Nephron (organoid): ENCODE results near the gene SNIP1.
"Not testable (repeated sequence)": the region's sequence is repeated elsewhere in the genome, so short reads cannot be mapped to it uniquely, and the experiment has no call there.

Experiments used
- H3K27ac Mint-ChIP-seq, 3 experiments: 2 replicates each; pipeline ENCODE4 v1.8.0; 2020; ENCODE audit warnings: mixed read lengths in 3 of 3, mild to moderate bottlenecking in 2 of 3, moderate library complexity in 1 of 3
- H3K27me3 Mint-ChIP-seq: 2 replicates; pipeline ENCODE4 v1.8.0; 2021; ENCODE audit warnings: low read depth, mild to moderate bottlenecking, moderate library complexity, mixed read lengths
- H3K36me3 Mint-ChIP-seq: 2 replicates; pipeline ENCODE4 v1.8.0; 2020; ENCODE audit warnings: low read depth, mixed read lengths
- H3K4me1 Mint-ChIP-seq: 2 replicates; pipeline ENCODE4 v1.8.0; 2020; ENCODE audit warnings: mixed read lengths
- H3K4me3 Mint-ChIP-seq, 3 experiments: 2 replicates each; pipeline ENCODE4 v1.8.0; 2020; ENCODE audit warnings: mild to moderate bottlenecking in 3 of 3, mixed read lengths in 3 of 3, moderate library complexity in 2 of 3
- H3K9me3 Mint-ChIP-seq: 2 replicates; pipeline ENCODE4 v1.8.0; 2020; ENCODE audit warnings: mixed read lengths
- TF ChIP-seq, protein P1 (sequence below), 3 experiments: fragments of 200-600 bp; sonication (generic); IDR thresholded peaks; one replicate each; pipeline ENCODE4 v1.5.0; 2021; ENCODE audit warnings: antibody characterized with exemption in 3 of 3; ENCODE audit not compliant: unreplicated experiment in 3 of 3

Gene SNIP1

DNA sequence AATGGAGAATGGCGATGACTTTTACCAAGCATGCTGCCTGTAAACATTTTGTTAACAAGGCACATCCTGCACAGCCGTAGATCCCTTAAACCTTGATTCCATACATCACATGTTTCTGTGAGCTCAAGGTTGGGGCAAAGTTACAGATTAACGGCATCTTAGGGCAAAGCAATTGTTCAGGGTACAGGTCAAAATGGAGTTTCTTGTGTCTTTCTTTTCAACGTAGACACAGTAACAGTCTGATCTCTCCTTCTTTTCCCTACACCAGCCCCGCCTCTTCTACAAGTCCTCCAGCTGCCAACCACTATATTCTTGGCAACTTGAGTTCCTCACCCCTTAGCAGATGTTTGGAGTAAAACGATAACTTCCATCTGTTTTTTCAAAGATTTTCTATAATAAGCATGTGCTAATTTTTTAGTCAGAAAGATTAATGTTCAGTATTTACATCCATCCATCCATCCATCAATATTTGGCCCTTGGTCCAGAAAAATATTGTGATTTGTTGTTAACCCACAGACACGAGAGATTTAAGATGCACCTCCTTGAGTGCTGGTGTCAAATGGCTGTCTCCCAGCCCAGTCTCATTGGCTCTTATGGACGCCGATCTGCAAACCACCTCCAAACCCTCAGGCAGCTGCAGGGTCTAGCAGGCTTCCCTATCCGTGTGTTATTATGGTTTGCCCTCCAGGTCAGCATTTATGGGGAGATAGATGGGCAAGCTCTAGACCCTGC lies 6.5 kb upstream of the SNIP1 start:
- Mint-ChIP-seq H3K4me3 (peak overlapping the region in 1 of 3 experiments; percentile 11), H3K27me3 (no peaks in the 10 kb centered on the region), H3K9me3 (no peaks in the 10 kb centered on the region), H3K36me3 (peaks cover 28% of the 10 kb centered on the region), H3K4me1 (peaks cover 42% of the 10 kb centered on the region), H3K27ac (peak overlapping the region; percentile 28 to 45 (median 41))
- TF ChIP-seq, protein P1, sequence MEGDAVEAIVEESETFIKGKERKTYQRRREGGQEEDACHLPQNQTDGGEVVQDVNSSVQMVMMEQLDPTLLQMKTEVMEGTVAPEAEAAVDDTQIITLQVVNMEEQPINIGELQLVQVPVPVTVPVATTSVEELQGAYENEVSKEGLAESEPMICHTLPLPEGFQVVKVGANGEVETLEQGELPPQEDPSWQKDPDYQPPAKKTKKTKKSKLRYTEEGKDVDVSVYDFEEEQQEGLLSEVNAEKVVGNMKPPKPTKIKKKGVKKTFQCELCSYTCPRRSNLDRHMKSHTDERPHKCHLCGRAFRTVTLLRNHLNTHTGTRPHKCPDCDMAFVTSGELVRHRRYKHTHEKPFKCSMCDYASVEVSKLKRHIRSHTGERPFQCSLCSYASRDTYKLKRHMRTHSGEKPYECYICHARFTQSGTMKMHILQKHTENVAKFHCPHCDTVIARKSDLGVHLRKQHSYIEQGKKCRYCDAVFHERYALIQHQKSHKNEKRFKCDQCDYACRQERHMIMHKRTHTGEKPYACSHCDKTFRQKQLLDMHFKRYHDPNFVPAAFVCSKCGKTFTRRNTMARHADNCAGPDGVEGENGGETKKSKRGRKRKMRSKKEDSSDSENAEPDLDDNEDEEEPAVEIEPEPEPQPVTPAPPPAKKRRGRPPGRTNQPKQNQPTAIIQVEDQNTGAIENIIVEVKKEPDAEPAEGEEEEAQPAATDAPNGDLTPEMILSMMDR (IDR thresholded peaks at IDR 0.05; ENCODE audit: unreplicated experiment in 3 of 3) = no peak

DNA sequence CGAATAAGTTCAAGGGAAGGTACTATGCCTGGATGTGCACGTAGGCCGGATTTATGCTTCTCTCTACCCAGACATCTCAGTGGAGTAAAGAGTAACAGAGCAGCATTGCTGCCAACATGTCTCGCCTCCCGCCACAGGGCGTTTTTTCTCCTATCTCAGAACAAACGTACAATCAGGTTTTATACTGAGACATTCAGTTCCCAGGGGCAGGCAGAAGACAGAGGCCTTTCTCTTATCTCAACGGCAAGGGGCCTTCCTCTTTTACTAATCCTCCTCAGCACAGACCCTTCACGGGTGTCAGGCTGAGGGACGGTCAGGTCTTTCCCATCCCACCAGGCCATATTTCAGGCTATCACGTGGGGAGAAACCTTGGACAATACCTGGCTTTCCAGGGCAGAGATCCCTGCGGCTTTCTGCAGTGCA lies 5.9 kb upstream of the SNIP1 start:
- Mint-ChIP-seq H3K4me1 (peaks cover 42% of the 10 kb centered on the region), H3K27ac (peak overlapping the region in 1 of 3 experiments; percentile 45), H3K36me3 (peaks cover 23% of the 10 kb centered on the region)
- H3K27me3 Mint-ChIP-seq, H3K9me3 Mint-ChIP-seq, H3K4me3 Mint-ChIP-seq: not testable (repeated sequence)

DNA sequence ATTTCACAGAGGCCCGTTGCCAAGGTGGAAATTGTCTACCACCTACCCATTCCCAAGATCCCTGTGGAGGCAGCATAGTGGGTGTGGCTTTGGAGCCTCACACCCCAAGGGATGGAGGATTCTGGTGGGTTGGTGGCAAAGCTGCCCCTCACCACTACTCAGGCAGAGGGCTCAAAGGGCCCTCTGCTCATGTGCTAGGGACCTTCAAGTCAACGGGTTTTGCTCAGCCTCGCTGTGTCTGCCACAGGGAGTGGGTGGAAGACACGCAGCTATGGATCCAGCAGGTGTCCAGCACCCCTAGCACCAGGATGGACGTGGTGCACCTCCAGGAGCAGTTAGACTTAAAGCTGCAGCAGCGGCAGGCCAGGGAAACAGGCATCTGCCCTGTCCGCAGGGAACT lies 5.0 kb upstream of the SNIP1 start:
- H3K4me3 Mint-ChIP-seq = peak overlapping the region in 2 of 3 experiments; percentile 65 to 98
- peaks cover 20% of the 10 kb centered on the region for H3K36me3 Mint-ChIP-seq
- no peaks in the 10 kb centered on the region for H3K9me3 Mint-ChIP-seq
- TF ChIP-seq, protein P1 (IDR thresholded peaks at IDR 0.05; ENCODE audit: unreplicated experiment in 3 of 3) = no peak
- peaks cover 44% of the 10 kb centered on the region for H3K4me1 Mint-ChIP-seq
- peak overlapping the region in 1 of 3 experiments; percentile 2 for H3K27ac Mint-ChIP-seq
- no peaks in the 10 kb centered on the region for H3K27me3 Mint-ChIP-seq

DNA sequence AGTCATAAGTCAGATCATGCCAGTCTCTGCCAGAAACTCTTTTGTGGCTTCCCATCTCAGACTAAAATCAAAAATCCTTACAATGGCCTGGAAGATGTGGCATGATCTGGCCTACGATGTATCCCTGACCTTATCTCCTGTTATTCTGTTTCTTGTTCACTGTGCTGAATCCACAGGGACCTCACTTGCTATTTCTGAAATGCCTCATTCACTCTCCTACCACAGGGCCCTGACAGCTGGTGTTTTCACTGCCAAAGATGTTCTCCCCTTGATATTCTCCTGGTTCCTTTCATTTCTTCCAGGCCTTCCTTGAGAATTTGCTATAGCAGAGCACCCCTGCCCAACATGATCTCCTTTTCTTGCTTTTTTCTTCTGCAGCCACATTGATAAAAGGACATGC lies 4.3 kb upstream of the SNIP1 start:
- Mint-ChIP-seq H3K36me3 (peaks cover 22% of the 10 kb centered on the region), H3K27ac (peak overlapping the region; percentile 2 to 29 (median 11))
- TF ChIP-seq, protein P1 (IDR thresholded peaks at IDR 0.05; ENCODE audit: unreplicated experiment in 3 of 3) = no peak

DNA sequence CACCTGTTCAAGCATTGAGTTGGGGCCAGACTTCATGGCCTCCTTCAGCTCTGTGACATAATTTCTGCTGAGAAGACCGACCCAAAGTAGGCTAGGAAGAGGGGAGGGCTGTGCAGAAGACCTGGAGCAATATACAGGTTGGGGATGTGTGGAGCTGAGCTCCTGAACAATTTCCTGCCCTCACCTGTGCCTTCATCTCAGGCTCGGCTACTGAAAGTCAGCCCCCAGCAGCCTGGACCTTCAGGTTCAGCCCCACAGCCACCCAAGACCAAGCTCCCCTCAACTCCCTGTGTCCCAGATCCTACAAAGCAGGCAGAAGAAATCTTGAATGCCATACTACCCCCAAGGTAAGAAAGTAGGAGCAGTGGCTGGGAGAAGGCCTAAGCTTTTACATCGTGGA lies 3.3 kb upstream of the SNIP1 start:
- peaks cover 25% of the 10 kb centered on the region for H3K36me3 Mint-ChIP-seq
- TF ChIP-seq, protein P1 (IDR thresholded peaks at IDR 0.05; ENCODE audit: unreplicated experiment in 3 of 3) = no peak
- H3K4me1 Mint-ChIP-seq = peaks cover 58% of the 10 kb centered on the region
- H3K27me3 Mint-ChIP-seq = no peaks in the 10 kb centered on the region
- no peaks in the 10 kb centered on the region for H3K9me3 Mint-ChIP-seq
- peak overlapping the region; percentile 74 to 96 (median 93) for H3K27ac Mint-ChIP-seq
- H3K4me3 Mint-ChIP-seq = peak overlapping the region; percentile 90 to 98 (median 93)

More for the DNA sequence above, 4.3 kb upstream of the SNIP1 start:
- peak overlapping the region; percentile 65 to 98 (median 72) for H3K4me3 Mint-ChIP-seq
- H3K4me1 Mint-ChIP-seq = peaks cover 49% of the 10 kb centered on the region
- H3K9me3 Mint-ChIP-seq = no peaks in the 10 kb centered on the region
- H3K27me3 Mint-ChIP-seq = no peaks in the 10 kb centered on the region

DNA sequence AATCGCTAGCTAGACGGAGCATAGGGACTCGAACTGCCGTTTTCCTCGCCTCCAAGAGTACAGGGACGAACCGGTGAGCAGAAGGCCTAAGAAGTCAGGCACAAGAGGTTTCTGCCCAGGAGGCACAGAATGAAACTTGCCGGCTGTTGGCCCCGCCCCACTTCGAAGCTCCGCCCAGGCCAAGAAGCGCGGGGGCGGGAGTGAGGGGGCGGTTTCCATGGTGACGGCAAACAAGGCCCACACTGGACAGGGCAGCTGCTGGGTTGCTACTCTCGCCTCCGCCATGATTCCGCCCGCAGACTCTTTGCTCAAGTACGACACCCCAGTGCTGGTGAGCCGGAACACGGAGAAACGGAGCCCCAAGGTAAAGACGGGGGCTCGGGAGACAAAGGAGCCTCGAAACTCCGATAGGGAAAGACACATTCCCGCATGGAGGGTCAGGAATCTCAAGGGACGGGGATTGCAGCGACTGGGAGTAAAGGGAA lies 2.7 kb upstream of the SNIP1 start, which contains the start of gene DNALI1:
Gene DNALI1 (plus strand): TSS at position 229 of the 485 bp plus-strand sequence. CDS start 55 bp downstream, at position 284.
- peak within 1 kb of the TSS; percentile 74 to 96 (median 93) for H3K27ac Mint-ChIP-seq

More for the DNA sequence above, 2.7 kb upstream of the SNIP1 start, which contains the start of gene DNALI1:
- Mint-ChIP-seq H3K4me1 (peaks cover 64% of the 10 kb centered on the region), H3K27me3 (no peaks in the 10 kb centered on the region), H3K9me3 (no peaks in the 10 kb centered on the region), H3K36me3 (peaks cover 26% of the 10 kb centered on the region), H3K4me3 (peak within 1 kb of the TSS; percentile 90 to 98 (median 93))
- TF ChIP-seq, protein P1 (IDR thresholded peaks at IDR 0.05; ENCODE audit: unreplicated experiment in 3 of 3) = no peak
